BLaER1 treated with 17β-estradiol and CSF1 and Interleukin-3, amounts not matched to agents 10 nM and 100 nM (cell line): ENCODE data around the gene DPM1.
A peak's percentile ranks its signal among the peaks of the same experiment; 100 is the strongest.

Experiments
- H3K27ac ChIP-seq, 11 experiments: shearing (Covaris generic); formaldehyde crosslinking; 2 replicates each; pipeline ENCODE4 v1.8.1; 2022
- H3K27me3 ChIP-seq, 11 experiments: shearing (Covaris generic); formaldehyde crosslinking; 2 replicates each; pipeline ENCODE4 v1.8.1; 2022
- H3K36me3 ChIP-seq, 11 experiments: shearing (Covaris generic); formaldehyde crosslinking; 2 replicates each; pipeline ENCODE4 v1.8.1; 2022
- H3K4me1 ChIP-seq, 10 experiments: shearing (Covaris generic); formaldehyde crosslinking; 2 replicates each; pipeline ENCODE4 v1.8.1; 2022
- H3K4me2 ChIP-seq, 11 experiments: shearing (Covaris generic); formaldehyde crosslinking; 2 replicates each; pipeline ENCODE4 v1.8.1; 2022
- H3K4me3 ChIP-seq, 10 experiments: shearing (Covaris generic); formaldehyde crosslinking; 2 replicates each; pipeline ENCODE4 v1.8.1; 2022
- H3K9ac ChIP-seq, 11 experiments: shearing (Covaris generic); formaldehyde crosslinking; 2 replicates each; pipeline ENCODE4 v1.8.1; 2022
- H3K9me3 ChIP-seq, 11 experiments: shearing (Covaris generic); formaldehyde crosslinking; replicated peaks in 1 of 11; 2 replicates each; pipeline ENCODE4 v1.8.1; 2022
- H4K20me1 ChIP-seq, 11 experiments: shearing (Covaris generic); formaldehyde crosslinking; 2 replicates each; pipeline ENCODE4 v1.8.1; 2022
- Cebpa-rat ChIP-seq, 11 experiments: shearing (Covaris generic); IDR thresholded peaks; 2 replicates each; pipeline ENCODE4 v1.8.1; 2022

Gene DPM1

DNA sequence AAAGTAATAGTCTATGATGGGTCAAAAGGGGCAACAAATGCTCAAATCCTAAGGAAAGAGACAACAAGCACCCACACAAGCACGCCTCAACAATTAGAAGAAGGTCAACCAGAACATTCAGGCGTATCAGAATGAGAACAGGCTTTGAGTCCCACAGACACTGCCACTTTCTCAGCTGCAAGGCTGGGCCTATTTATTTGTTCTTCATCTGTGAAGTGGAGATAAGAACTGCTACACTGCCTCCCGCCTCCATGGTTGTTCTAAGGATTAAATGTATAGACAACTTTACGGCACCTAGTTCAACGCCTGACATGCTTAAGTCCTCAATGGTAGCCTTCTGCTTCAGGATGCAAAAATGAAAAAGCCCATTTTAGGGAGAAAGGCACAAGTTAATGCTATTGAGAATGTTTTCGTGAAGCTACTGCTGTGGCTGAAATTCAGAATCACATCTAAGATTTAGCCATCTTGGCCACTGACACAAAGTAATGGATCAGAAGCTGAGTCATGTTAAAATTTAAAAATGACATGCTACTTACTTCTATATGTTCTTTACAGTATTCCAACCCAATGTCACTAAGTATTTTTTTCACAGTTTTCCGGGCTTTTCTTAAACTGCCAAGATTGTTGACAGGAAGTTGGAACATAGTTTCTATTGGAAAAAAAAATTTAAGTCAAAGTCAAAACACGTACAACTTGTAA lies 54.8 kb downstream of the DPM1 start:
- H4K20me1 ChIP-seq, result peaks cover 90 to 100% (median 100%) of the 10 kb centered on the region in 11 experiments
- H3K9me3 ChIP-seq, result no peaks in the 10 kb centered on the region
- no peaks in the 10 kb centered on the region for H3K27me3 ChIP-seq
- H3K4me2 ChIP-seq, result no peak overlapping the region
- H3K36me3 ChIP-seq, result peaks cover 63 to 99% (median 85%) of the 10 kb centered on the region in 11 experiments
- H3K4me1 ChIP-seq, result peaks cover 0 to 24% (median 0%) of the 10 kb centered on the region in 10 experiments; a peak in 4 of 20 replicates
- no peak overlapping the region for H3K4me3 ChIP-seq
- H3K27ac ChIP-seq, result peak overlapping the region in 1 of 11 experiments; percentile 14; a peak in 1 of 22 replicates
- TF ChIP-seq Cebpa-rat (IDR thresholded peaks at IDR 0.05), result no peak
- H3K9ac ChIP-seq, result no peak overlapping the region

- Histone ChIP-seq H4K20me1 (peaks cover 88 to 100% (median 100%) of the 10 kb centered on the region in 11 experiments), H3K36me3 (peaks cover 84 to 99% (median 91%) of the 10 kb centered on the region in 11 experiments)
Measured at GRCh38 chr20:50901301-50901700, 57.0 kb downstream of the DPM1 start.

GRCh38 chr20:50900261-50900660 lies 58.1 kb downstream of the DPM1 start:
- peaks cover 84 to 100% (median 97%) of the 10 kb centered on the region in 11 experiments for H3K36me3 ChIP-seq

More at GRCh38 chr20:50901301-50901700, 57.0 kb downstream of the DPM1 start:
- Histone ChIP-seq H3K9ac (no peak overlapping the region), H3K9me3 (no peaks in the 10 kb centered on the region), H3K4me1 (peaks cover 0 to 20% (median 0%) of the 10 kb centered on the region in 10 experiments; a peak in 3 of 20 replicates), H3K27ac (no peak overlapping the region), H3K4me2 (no peak overlapping the region), H3K27me3 (no peaks in the 10 kb centered on the region), H3K4me3 (no peak overlapping the region)
- TF ChIP-seq Cebpa-rat (IDR thresholded peaks at IDR 0.05), result no peak

GRCh38 chr20:50898475-50898874 lies 59.9 kb downstream of the DPM1 start:
- peaks cover 0 to 7% (median 4%) of the 10 kb centered on the region in 10 experiments; a peak in 11 of 20 replicates for H3K4me1 ChIP-seq
- H3K9ac ChIP-seq, result no peak overlapping the region
- H3K4me3 ChIP-seq, result no peak overlapping the region
- peaks cover 82 to 100% (median 99%) of the 10 kb centered on the region in 11 experiments for H4K20me1 ChIP-seq
- no peaks in the 10 kb centered on the region for H3K27me3 ChIP-seq
- H3K36me3 ChIP-seq, result peaks cover 95 to 100% (median 100%) of the 10 kb centered on the region in 11 experiments
- TF ChIP-seq Cebpa-rat (IDR thresholded peaks at IDR 0.05), result no peak
- no peak overlapping the region for H3K4me2 ChIP-seq
- no peak overlapping the region for H3K27ac ChIP-seq
- no peaks in the 10 kb centered on the region for H3K9me3 ChIP-seq

More at GRCh38 chr20:50900261-50900660, 58.1 kb downstream of the DPM1 start:
- TF ChIP-seq Cebpa-rat (IDR thresholded peaks at IDR 0.05), result no peak
- Histone ChIP-seq H3K4me3 (no peak overlapping the region), H3K27me3 (no peaks in the 10 kb centered on the region), H3K4me1 (peaks cover 0 to 15% (median 0%) of the 10 kb centered on the region in 10 experiments; a peak in 3 of 20 replicates), H3K9ac (no peak overlapping the region), H3K4me2 (no peak overlapping the region), H3K9me3 (no peaks in the 10 kb centered on the region), H3K27ac (no peak overlapping the region), H4K20me1 (peaks cover 88 to 100% (median 100%) of the 10 kb centered on the region in 11 experiments)

DNA sequence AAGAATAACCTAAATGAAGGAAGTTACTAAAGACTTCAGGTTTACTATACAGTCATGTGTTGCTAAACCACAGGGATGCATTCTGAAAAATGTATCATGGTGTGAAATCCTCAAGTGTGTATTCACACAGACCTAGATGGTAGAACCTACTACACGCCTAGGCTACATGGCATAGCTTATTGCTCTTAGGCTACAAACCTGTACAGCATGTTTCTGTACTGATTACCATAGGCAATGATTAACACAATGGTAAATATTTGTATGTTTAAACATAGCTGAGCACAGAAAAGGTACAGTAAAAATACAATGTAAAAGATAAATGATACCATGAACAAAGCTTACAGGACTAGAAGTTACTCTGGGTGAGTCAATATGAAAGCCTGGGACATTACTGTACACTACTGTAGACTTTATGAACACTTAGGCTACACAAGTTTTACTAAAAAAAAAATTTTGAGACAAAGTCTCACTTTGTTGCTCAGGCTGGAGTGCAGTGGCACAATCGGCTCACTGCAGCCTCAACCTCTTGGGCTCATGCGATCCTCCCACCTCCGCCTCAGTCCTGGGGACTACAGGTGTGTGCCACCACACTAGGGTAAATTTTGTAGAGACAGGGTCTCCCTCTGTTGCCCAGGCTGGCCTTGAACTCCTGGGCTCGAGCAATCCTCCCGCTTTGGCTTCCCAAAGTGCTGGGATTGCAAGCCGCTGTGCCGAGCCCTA lies 63.1 kb downstream of the DPM1 start:
- H3K27ac ChIP-seq, result no peak overlapping the region
- no peak overlapping the region for H3K4me2 ChIP-seq
- peaks cover 85 to 100% (median 99%) of the 10 kb centered on the region in 11 experiments; a peak in 21 of 22 replicates for H4K20me1 ChIP-seq
- H3K27me3 ChIP-seq, result no peaks in the 10 kb centered on the region
- no peaks in the 10 kb centered on the region for H3K9me3 ChIP-seq
- no peak overlapping the region for H3K4me3 ChIP-seq
- peaks cover 88 to 100% (median 100%) of the 10 kb centered on the region in 11 experiments for H3K36me3 ChIP-seq
- TF ChIP-seq Cebpa-rat (IDR thresholded peaks at IDR 0.05), result no peak
- peaks cover 7 to 28% (median 21%) of the 10 kb centered on the region in 10 experiments; a peak in 19 of 20 replicates for H3K4me1 ChIP-seq
- no peak overlapping the region for H3K9ac ChIP-seq

GRCh38 chr20:50893620-50894019 lies 64.7 kb downstream of the DPM1 start:
- no peak for TF ChIP-seq Cebpa-rat (IDR thresholded peaks at IDR 0.05)
- H3K27me3 ChIP-seq, result no peaks in the 10 kb centered on the region
- H4K20me1 ChIP-seq, result peaks cover 84 to 100% (median 99%) of the 10 kb centered on the region in 11 experiments; a peak in 21 of 22 replicates
- no peaks in the 10 kb centered on the region for H3K9me3 ChIP-seq
- H3K9ac ChIP-seq, result no peak overlapping the region
- H3K4me3 ChIP-seq, result no peak overlapping the region
- H3K4me2 ChIP-seq, result peak overlapping the region in 3 of 11 experiments; percentile 3 to 37 (median 24); a peak in 2 of 22 replicates
- no peak overlapping the region for H3K27ac ChIP-seq
- peaks cover 7 to 28% (median 21%) of the 10 kb centered on the region in 10 experiments; a peak in 19 of 20 replicates for H3K4me1 ChIP-seq
- H3K36me3 ChIP-seq, result peaks cover 88 to 100% (median 100%) of the 10 kb centered on the region in 11 experiments

- Histone ChIP-seq H3K4me2 (peak overlapping the region in 8 of 11 experiments; percentile 2 to 36 (median 20); a peak in 12 of 22 replicates), H3K36me3 (peaks cover 87 to 100% (median 100%) of the 10 kb centered on the region in 11 experiments), H3K4me1 (peaks cover 7 to 28% (median 21%) of the 10 kb centered on the region in 10 experiments; a peak in 19 of 20 replicates), H3K9ac (no peak overlapping the region), H3K4me3 (no peak overlapping the region), H4K20me1 (peaks cover 83 to 100% (median 98%) of the 10 kb centered on the region in 11 experiments; a peak in 21 of 22 replicates), H3K9me3 (no peaks in the 10 kb centered on the region), H3K27ac (no peak overlapping the region), H3K27me3 (no peaks in the 10 kb centered on the region)
- TF ChIP-seq Cebpa-rat (IDR thresholded peaks at IDR 0.05), result no peak
Measured at GRCh38 chr20:50892394-50892793, 65.9 kb downstream of the DPM1 start.

DNA sequence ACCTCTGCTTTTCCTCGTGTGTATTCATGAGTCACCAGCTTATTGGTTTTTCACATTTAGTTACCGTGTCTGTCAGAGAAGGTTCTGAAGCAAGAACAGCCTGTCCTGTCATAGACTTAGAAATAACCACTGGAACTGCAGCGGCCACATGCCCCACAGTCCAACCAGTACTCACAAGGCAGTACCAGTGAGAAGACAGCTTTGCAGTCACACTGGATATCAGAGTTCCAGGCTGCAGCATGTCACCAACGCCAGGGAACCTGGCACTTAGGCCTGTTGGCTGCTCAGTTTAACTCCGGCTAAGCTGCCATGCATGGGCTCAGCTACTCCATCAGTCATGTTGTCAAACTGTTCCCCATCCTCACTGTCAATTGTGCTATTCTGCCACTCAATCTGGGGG lies 67.2 kb downstream of the DPM1 start:
- Histone ChIP-seq H3K4me3 (no peak overlapping the region), H3K4me1 (peaks cover 7 to 28% (median 21%) of the 10 kb centered on the region in 10 experiments; a peak in 19 of 20 replicates), H3K27ac (no peak overlapping the region), H3K9ac (no peak overlapping the region), H3K4me2 (no peak overlapping the region), H4K20me1 (peaks cover 78 to 100% (median 96%) of the 10 kb centered on the region in 11 experiments; a peak in 21 of 22 replicates), H3K36me3 (peaks cover 84 to 100% (median 95%) of the 10 kb centered on the region in 11 experiments), H3K27me3 (no peaks in the 10 kb centered on the region), H3K9me3 (no peaks in the 10 kb centered on the region)
- TF ChIP-seq Cebpa-rat (IDR thresholded peaks at IDR 0.05), result no peak

DNA sequence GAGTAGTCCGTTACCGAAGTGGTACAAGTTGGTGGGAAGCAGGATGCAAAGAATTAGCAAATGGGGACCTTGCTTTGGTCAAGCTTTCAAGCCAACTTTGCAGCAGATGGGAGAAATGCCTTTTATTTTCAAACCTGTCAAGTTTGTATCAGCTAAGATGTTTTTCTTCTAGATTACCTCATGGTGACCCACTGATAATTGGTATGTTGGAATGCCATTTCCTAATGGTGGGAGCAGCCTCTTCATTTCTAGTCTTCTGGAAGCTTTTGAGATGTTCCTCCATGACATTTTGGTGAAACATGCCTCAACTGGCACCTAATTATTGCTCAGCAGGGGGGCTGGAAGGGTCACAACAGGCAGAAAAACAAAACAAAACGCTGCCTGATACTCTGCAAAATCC lies 70.8 kb downstream of the DPM1 start:
- peaks cover 54 to 94% (median 74%) of the 10 kb centered on the region in 11 experiments for H3K36me3 ChIP-seq
- no peak overlapping the region for H3K4me2 ChIP-seq
- H3K27ac ChIP-seq, result no peak overlapping the region
- peaks cover 48 to 94% (median 77%) of the 10 kb centered on the region in 11 experiments; a peak in 21 of 22 replicates for H4K20me1 ChIP-seq
- H3K9me3 ChIP-seq, result no peaks in the 10 kb centered on the region
- TF ChIP-seq Cebpa-rat (IDR thresholded peaks at IDR 0.05), result no peak
- peaks cover 6 to 16% (median 8%) of the 10 kb centered on the region in 10 experiments; a peak in 18 of 20 replicates for H3K4me1 ChIP-seq
- no peak overlapping the region for H3K4me3 ChIP-seq
- no peak overlapping the region for H3K9ac ChIP-seq
- H3K27me3 ChIP-seq, result no peaks in the 10 kb centered on the region
